ENCODE measurements around the gene CADM2. TPM values are rescaled to one million over a fixed set of nuclear protein-coding genes. Genes with fewer than 3 reads are reported as not detected.
"Not testable (repeated sequence)": the region's sequence is repeated elsewhere in the genome, so short reads cannot be mapped to it uniquely, and the experiment has no call there.

CADM2 gene
- total and polyA plus RNA-seq, 5 experiments from 2014 or later, result 0.12 to 0.96 (median 0.55) TPM; not detected in 2

DNA sequence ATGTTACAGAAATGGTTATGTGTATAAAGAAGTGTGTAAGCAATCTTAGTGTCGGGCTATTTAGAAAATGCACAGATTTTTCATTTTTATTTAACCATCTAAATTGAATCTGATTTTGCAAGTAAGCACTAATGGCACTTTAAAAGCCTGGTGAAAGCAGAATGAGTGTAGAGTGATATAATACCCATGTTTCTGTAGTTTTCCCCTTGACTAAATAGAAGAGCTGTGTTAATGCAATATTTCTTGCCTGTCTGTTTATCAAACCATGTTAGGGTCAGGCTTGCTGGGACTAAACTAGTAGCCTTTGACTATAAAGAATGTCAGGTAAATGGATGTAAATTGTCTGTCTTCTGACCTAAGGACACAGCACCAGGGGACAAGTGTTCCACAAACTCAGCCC is 714.0 kb downstream of the CADM2 start:
- Mint-ChIP-seq H3K4me1 (no peaks in the 10 kb centered on the region), H3K36me3 (no peaks in the 10 kb centered on the region), H3K9me3 (peaks cover 0 to 19% (median 3%) of the 10 kb centered on the region in 9 donors), H3K27ac (no peak overlapping the region), H3K27me3 (no peaks in the 10 kb centered on the region), H3K4me3 (no peak overlapping the region)
- DNase-seq, result no peak
- POLR2A ChIA-PET, result no interaction called here
- no peak for ATAC-seq

DNA sequence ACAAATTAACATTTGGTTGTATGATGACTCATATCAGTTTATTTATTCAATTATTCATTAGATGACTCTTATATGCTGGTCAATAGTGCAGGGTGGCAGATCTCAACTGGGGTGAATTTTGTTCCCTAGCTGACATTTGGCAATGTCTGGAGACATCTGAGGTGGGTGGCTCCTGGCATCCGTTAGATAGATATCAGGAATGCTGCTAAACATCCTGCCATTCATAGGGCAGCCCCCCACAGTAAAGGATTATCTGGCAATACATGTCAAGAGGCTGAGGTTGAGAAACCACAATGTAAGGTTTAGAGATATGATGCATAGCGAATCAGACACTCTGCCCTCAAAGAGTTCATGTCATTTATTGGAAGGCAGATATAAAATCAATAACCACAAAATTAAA is 719.9 kb downstream of the CADM2 start:
- DNase-seq (no peak), ATAC-seq (no peak)
- H3K4me3 Mint-ChIP-seq, result no peak overlapping the region
- no peaks in the 10 kb centered on the region for H3K36me3 Mint-ChIP-seq
- peaks cover 0 to 12% (median 3%) of the 10 kb centered on the region in 9 donors for H3K9me3 Mint-ChIP-seq
- POLR2A ChIA-PET, result no interaction called here
- no peaks in the 10 kb centered on the region for H3K4me1 Mint-ChIP-seq
- no peak overlapping the region for H3K27ac Mint-ChIP-seq
- H3K27me3 Mint-ChIP-seq, result no peaks in the 10 kb centered on the region

DNA sequence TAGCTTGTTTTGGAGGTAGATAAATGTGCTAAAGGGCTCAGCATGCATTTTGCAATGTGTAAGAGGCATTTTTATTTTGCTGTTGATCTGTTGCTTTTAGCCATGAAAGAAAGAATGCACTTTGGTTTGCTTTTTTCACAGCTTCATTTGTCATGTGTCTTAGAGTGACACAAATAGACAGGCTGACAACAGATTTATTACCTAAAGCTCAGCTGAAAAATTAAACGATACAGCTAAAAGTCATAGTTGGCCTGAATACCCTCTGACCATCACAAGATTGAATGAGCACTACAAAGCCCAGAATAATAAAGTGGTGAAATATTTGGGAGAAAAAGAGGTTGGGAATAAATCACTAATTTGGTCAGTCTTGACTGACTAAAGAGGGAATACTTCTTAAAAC is 723.1 kb downstream of the CADM2 start:
- no peak for DNase-seq
- POLR2A ChIA-PET, result no interaction called here
- H3K4me1 Mint-ChIP-seq, result no peaks in the 10 kb centered on the region
- H3K27me3 Mint-ChIP-seq, result no peaks in the 10 kb centered on the region
- no peak overlapping the region for H3K4me3 Mint-ChIP-seq
- peaks cover 0 to 14% (median 4%) of the 10 kb centered on the region in 9 donors for H3K9me3 Mint-ChIP-seq
- ATAC-seq, result no peak
- H3K27ac Mint-ChIP-seq, result no peak overlapping the region
- H3K36me3 Mint-ChIP-seq, result no peaks in the 10 kb centered on the region

DNA sequence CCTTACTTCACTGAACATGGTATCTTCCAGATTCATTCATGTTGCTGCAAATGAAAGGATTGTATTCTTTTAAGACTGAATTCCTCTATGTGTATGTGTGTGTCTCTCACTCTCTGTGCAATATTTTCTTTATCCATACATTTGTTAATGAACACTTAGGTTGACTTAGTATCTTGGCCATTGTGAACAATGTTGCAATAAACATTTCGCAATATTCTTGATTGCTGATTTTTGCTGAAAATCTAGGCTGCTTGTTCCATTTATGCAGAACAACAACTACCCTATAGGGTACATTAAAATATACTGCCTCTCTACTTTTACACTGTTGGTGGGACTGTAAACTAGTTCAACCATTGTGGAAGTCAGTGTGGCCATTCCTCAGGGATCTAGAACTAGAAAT is 732.4 kb downstream of the CADM2 start:
- POLR2A ChIA-PET, result no interaction called here
- Mint-ChIP-seq H3K36me3 (no peaks in the 10 kb centered on the region), H3K4me3 (no peak overlapping the region), H3K27me3 (no peaks in the 10 kb centered on the region), H3K9me3 (peaks cover 0 to 14% (median 2%) of the 10 kb centered on the region in 9 donors), H3K27ac (no peak overlapping the region), H3K4me1 (no peaks in the 10 kb centered on the region)
- DNase-seq (no peak), ATAC-seq (no peak)

DNA sequence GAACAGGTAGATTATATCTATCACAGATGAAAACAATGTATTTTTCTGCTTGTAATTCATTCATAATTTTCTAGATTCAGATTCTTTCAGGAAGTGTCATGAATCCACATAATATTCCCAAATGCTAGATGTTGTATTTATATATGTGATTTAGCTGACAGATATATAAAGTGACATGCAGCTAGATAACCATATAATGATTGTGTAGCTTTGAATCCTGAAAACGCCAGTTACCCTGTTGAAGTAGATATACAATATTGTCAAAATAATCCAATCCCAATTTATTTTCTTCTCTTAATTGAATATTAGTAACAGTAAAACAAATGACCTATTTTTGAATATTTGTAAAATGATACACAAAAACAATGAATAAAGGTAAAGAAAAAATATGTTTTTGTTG is 738.4 kb downstream of the CADM2 start:
- no peaks in the 10 kb centered on the region for H3K36me3 Mint-ChIP-seq
- H3K9me3 Mint-ChIP-seq, result peaks cover 3 to 26% (median 8%) of the 10 kb centered on the region in 9 donors
- H3K4me1 Mint-ChIP-seq, result no peaks in the 10 kb centered on the region
- ATAC-seq, result no peak
- H3K4me3 Mint-ChIP-seq, result no peak overlapping the region
- POLR2A ChIA-PET, result no interaction called here
- H3K27me3 Mint-ChIP-seq, result no peaks in the 10 kb centered on the region
- no peak for DNase-seq
- H3K27ac Mint-ChIP-seq, result no peak overlapping the region

DNA sequence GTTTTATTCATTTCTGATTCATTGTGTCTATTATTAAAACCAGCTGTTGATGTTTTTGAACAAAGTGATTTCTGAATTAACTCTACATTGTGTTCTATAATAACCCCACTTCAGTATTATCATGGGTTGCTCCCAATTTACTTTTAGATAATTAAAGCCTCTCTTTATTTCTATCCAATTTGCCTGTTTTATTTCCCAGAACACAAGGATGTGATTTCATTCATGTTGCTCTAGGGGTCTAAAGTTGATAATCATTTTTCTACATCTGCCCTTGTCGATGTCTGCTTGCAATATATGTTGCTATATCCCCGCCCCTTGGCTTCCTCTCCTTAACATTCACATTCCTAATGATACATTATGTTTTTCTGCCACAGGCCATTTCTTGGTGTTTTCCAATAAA is 747.3 kb downstream of the CADM2 start:
- H3K27me3 Mint-ChIP-seq, result no peaks in the 10 kb centered on the region
- no peak overlapping the region for H3K4me3 Mint-ChIP-seq
- ATAC-seq (no peak), DNase-seq (no peak)
- no peaks in the 10 kb centered on the region for H3K36me3 Mint-ChIP-seq
- no peak overlapping the region for H3K27ac Mint-ChIP-seq
- no peaks in the 10 kb centered on the region for H3K4me1 Mint-ChIP-seq
- POLR2A ChIA-PET, result no interaction called here
- peaks cover 0 to 27% (median 5%) of the 10 kb centered on the region in 9 donors for H3K9me3 Mint-ChIP-seq

DNA sequence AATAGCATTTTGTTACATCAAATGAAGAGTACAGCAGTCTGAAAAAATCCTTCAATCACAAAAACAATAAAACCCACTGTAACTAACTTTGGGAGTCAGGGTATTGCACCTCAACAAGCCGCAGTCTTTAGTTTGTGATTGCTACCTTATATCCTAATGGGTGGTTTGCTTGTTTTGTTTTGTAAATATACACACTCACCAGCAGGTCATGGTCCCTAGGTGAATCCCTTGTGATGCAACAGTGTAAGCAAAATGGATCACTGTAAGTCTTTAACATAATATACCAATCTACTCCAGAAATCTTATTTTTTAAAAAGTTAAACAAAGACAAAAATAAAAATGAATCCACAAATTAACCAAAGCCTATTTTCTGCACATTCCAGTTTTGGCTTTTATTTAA is 749.5 kb downstream of the CADM2 start:
- H3K27ac Mint-ChIP-seq, ATAC-seq, H3K36me3 Mint-ChIP-seq, H3K4me1 Mint-ChIP-seq, H3K27me3 Mint-ChIP-seq, POLR2A ChIA-PET, H3K4me3 Mint-ChIP-seq, DNase-seq: not testable (repeated sequence)
- peaks cover 0 to 19% (median 2%) of the 10 kb centered on the region in 9 donors for H3K9me3 Mint-ChIP-seq

DNA sequence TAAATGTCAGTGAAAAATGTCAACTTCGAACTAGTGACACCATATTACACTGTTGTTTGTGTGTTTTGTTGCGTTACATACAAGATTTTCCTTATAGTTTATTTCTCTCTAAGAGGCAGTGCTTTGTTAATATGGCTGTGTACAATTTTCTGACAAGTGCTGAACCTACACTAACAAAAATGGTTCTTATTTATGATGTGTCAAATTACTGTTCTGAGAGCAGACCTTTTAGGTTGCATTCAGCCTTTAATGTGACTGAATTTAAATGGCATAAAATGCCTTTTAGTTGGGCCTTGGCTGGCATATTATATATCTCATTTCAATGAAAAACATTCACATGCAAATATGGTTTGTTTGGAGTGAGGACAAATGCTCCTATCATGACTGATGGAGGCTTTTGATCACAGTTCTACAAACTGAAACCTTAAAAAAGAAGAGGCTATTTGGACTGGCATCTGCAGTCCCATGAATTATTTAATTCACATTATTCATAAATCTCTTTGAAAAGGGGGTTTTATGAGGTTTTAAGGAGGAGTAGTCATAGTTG is 750.6 kb downstream of the CADM2 start:
- H3K36me3 Mint-ChIP-seq, result no peaks in the 10 kb centered on the region
- POLR2A ChIA-PET, result no interaction called here
- no peak overlapping the region for H3K27ac Mint-ChIP-seq
- H3K27me3 Mint-ChIP-seq, result no peaks in the 10 kb centered on the region
- peaks cover 0 to 18% (median 0%) of the 10 kb centered on the region in 9 donors for H3K9me3 Mint-ChIP-seq
- DNase-seq (no peak), ATAC-seq (no peak)
- H3K4me1 Mint-ChIP-seq, result no peaks in the 10 kb centered on the region
- no peak overlapping the region for H3K4me3 Mint-ChIP-seq

DNA sequence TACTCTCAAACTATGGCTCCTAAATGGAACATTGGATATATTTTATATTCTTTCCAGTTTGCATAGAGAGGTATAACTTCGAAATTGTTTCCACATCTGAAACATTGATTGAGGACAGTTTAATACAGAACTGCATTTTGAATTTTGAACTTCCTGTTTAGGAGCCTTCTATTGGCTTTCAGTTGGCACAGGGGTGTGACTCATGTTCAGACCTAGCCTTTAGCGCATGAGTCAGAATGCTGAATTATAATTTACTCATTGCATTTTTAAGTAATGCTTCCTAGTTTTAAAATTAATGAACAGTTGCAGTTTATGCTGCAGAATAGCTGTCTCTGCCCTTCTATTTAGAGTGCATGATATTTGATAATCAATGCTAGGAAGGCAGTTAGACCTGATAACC is 751.7 kb downstream of the CADM2 start:
- H3K36me3 Mint-ChIP-seq, result no peaks in the 10 kb centered on the region
- H3K9me3 Mint-ChIP-seq, result peaks cover 0 to 18% (median 1%) of the 10 kb centered on the region in 9 donors
- POLR2A ChIA-PET, result no interaction called here
- H3K27me3 Mint-ChIP-seq, result no peaks in the 10 kb centered on the region
- H3K27ac Mint-ChIP-seq, result no peak overlapping the region
- no peaks in the 10 kb centered on the region for H3K4me1 Mint-ChIP-seq
- DNase-seq, result no peak
- no peak overlapping the region for H3K4me3 Mint-ChIP-seq
- no peak for ATAC-seq

DNA sequence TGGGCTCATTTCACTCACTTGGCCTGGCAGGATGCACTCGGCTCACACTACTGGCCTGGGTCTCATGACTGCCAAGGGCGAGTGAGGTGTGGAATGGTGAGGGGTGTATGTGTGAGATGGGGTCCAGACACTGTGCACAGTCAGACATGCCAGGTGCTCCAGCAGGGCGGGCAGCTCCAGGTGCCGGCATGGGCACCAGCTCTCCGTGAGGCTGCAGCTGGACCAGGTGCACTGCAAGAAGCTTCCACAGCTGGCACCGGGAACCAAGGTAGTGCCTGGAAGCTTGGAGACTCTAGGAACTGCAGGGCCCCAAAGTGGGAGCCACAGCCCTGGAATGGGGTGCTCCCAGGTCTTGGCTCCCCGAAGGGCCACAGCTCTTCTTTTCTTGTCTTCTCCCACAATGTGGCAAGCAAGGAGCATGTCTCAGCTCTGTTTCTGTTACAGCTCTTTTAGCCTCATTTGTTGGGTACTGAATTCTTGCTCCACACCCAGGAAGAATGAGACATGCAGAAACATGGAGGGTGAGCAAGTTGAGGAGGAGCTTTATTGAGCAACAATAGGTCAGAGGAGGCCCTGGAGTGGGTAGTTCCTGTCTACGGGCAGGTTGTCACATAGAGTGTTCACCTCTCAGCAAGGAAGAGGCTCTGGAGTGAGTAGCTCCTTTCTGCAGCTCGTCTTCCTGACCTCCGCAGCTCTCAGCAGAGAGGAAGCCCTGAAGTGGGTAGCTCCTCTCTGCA is 762.8 kb downstream of the CADM2 start:
- ATAC-seq (no peak), DNase-seq (no peak)
- Mint-ChIP-seq H3K4me1 (no peaks in the 10 kb centered on the region), H3K27me3 (no peaks in the 10 kb centered on the region), H3K4me3 (no peak overlapping the region), H3K9me3 (peaks cover 0 to 19% (median 7%) of the 10 kb centered on the region in 9 donors), H3K27ac (no peak overlapping the region), H3K36me3 (no peaks in the 10 kb centered on the region)
- POLR2A ChIA-PET, result no interaction called here

DNA sequence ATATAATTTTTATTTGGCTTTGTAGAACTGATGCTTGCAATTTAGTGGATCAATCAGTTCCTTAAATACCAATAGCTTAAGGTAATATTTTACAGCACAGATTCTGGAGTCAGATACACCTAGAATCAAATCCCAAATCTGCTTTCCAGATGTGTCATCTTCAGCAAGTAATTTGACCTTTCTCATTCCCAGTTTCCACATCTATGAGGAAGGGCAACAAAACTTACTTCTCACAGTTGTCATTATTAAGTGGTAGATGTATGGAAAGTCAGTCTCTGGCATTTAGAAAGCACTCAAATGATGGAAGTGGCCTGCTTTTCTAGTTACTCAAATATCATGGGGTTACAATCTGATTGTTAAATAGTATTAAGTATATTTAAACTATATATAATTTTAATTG is 767.0 kb downstream of the CADM2 start:
- Mint-ChIP-seq H3K4me3 (no peak overlapping the region), H3K36me3 (no peaks in the 10 kb centered on the region), H3K27ac (no peak overlapping the region), H3K9me3 (peaks cover 0 to 28% (median 5%) of the 10 kb centered on the region in 9 donors), H3K4me1 (no peaks in the 10 kb centered on the region), H3K27me3 (no peaks in the 10 kb centered on the region)
- ATAC-seq (no peak), DNase-seq (no peak)
- POLR2A ChIA-PET, result no interaction called here

DNA sequence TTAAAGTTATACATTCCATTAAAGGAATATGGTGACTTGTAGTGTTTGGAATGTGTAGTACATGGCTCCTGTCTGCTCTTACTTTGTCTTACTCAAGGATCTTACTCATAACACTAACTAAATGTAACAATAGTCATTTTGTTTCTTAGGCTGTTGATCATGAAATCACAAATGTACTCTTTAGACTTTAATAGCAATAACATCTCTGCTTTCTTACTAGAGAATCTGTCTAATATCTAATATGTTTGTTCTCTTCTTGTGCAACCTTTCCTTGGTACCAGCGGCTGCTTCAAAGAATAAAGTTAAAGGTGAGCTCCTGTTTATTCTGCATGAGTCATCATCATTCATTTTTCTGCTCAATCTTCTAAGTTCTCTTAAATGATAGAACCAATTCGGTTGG is 767.5 kb downstream of the CADM2 start:
- Mint-ChIP-seq H3K4me3 (no peak overlapping the region), H3K27me3 (no peaks in the 10 kb centered on the region), H3K27ac (no peak overlapping the region), H3K36me3 (no peaks in the 10 kb centered on the region), H3K4me1 (no peaks in the 10 kb centered on the region), H3K9me3 (peaks cover 0 to 28% (median 5%) of the 10 kb centered on the region in 9 donors)
- POLR2A ChIA-PET, result no interaction called here
- DNase-seq (no peak), ATAC-seq (no peak)

DNA sequence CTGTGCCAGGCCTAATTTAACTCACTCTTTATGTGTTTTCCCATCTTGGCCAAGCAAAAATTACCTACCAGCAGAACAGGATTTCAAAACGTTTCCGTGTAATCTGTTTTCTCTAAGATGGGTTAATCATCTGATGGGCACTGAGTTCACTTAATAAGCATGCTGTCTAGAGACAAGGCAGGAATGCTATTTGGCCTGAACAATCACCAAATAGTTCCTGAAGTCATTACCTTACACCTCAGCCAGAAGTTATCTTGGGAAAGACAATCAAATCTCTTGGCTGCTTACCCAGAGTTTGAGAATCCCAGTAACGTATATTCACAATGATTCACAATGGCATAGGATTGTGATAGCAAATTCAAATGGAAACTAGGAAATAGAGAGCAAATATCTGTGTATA is 779.1 kb downstream of the CADM2 start:
- Mint-ChIP-seq H3K4me3 (no peak overlapping the region), H3K36me3 (no peaks in the 10 kb centered on the region), H3K9me3 (peaks cover 0 to 21% (median 9%) of the 10 kb centered on the region in 9 donors), H3K27me3 (no peaks in the 10 kb centered on the region), H3K4me1 (no peaks in the 10 kb centered on the region), H3K27ac (no peak overlapping the region)
- DNase-seq, result no peak
- no peak for ATAC-seq
- POLR2A ChIA-PET, result no interaction called here

DNA sequence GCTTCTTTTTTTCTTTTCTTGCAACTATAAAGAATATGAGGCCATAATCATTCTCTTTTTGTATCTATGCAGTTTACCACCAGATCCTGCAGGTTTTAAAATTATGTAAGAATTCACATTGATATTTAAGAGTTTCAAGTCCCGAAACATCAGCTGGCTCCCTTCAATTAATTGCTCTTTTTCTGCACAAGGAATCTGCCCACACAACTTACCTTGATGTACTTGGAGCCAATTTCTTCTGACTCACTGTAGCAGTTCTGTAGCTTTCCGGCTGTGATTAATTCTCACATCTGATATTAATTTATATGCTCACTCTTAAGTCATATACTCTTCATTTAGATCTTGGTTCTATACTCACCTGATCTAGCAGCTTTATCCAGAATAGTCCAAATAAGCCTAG is 781.8 kb downstream of the CADM2 start:
- H3K27ac Mint-ChIP-seq, result no peak overlapping the region
- H3K36me3 Mint-ChIP-seq, result no peaks in the 10 kb centered on the region
- no peak overlapping the region for H3K4me3 Mint-ChIP-seq
- H3K9me3 Mint-ChIP-seq, result peaks cover 0 to 30% (median 10%) of the 10 kb centered on the region in 9 donors
- no peaks in the 10 kb centered on the region for H3K27me3 Mint-ChIP-seq
- no peaks in the 10 kb centered on the region for H3K4me1 Mint-ChIP-seq
- ATAC-seq (no peak), DNase-seq (no peak)
- POLR2A ChIA-PET, result no interaction called here

All from naive thymus-derived CD8-positive, alpha-beta T cell (primary cell).